GM12873 (cell line): ENCODE data around the gene SELENON.

Source experiments
- TF ChIP-seq, protein P1 (sequence below): IDR thresholded peaks from 2 replicates; pipeline ENCODE4 v1.5.1; 2012; ENCODE audit warnings: low read depth, mild to moderate bottlenecking, moderate library complexity, low read length, control low read depth; ENCODE audit not compliant: insufficient read depth; ENCODE audit errors: missing control alignments

SELENON gene

DNA sequence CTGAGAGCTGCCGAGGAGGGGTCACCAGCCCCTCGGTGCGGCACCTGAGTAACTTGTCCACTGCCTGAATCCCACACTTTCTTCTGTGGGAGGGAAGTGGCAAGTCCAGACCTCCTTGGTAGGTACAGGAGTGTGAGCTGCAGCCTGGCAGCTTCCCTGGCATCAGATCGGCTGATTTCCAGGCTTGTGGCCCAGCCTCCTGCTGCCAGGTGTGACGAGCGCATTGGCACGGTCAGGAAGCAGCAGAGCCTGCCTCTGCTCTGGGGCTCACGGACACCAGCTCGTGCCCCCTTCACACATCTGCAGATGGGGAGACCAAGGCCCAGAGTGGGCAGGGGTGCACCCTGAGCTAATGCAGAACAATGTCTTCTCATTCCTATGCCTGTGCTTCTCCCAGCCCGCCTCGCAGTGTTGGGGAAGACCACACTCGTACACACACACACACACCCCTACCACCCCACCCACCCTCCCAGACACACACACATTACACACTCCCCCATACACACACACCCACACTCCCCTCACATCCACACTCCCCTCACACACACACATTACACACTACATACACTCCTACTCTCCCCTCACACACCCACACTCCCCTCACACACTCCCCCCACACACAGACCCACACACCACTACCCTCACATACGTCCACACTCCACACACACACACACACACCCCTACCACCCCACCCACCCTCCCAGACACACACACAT is 33.1 kb upstream of the SELENON start:
- TF ChIP-seq, protein P1, sequence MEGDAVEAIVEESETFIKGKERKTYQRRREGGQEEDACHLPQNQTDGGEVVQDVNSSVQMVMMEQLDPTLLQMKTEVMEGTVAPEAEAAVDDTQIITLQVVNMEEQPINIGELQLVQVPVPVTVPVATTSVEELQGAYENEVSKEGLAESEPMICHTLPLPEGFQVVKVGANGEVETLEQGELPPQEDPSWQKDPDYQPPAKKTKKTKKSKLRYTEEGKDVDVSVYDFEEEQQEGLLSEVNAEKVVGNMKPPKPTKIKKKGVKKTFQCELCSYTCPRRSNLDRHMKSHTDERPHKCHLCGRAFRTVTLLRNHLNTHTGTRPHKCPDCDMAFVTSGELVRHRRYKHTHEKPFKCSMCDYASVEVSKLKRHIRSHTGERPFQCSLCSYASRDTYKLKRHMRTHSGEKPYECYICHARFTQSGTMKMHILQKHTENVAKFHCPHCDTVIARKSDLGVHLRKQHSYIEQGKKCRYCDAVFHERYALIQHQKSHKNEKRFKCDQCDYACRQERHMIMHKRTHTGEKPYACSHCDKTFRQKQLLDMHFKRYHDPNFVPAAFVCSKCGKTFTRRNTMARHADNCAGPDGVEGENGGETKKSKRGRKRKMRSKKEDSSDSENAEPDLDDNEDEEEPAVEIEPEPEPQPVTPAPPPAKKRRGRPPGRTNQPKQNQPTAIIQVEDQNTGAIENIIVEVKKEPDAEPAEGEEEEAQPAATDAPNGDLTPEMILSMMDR: no peak

DNA sequence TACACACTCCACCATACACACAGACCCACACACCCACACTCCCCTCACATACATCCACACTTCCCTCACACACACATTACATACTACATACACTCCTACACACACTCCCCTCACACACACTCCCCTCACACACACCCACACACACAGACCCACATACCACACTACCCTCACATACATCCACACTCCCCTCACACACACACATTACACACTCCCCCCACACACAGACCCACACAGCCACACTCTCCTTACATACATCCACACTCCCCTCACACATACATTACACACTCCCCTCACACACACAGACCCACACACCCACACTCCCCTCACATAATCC is 32.6 kb upstream of the SELENON start:
- TF ChIP-seq, protein P1: no peak

DNA sequence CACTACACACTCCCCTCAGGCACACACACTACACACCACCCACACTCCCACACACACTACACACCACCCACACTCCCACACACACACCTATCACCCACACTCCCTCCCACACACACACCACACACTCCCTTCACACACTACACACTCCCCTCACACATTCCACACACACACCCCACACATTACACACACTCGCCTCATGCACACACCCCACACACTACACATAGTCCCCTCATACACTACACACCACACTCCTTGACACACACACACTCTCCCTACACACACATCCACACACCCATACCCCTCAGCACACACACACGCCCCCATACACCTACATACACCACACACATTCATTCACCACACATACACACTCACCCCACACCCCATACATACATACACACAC is 31.0 kb upstream of the SELENON start:
- TF ChIP-seq, protein P1: no peak

DNA sequence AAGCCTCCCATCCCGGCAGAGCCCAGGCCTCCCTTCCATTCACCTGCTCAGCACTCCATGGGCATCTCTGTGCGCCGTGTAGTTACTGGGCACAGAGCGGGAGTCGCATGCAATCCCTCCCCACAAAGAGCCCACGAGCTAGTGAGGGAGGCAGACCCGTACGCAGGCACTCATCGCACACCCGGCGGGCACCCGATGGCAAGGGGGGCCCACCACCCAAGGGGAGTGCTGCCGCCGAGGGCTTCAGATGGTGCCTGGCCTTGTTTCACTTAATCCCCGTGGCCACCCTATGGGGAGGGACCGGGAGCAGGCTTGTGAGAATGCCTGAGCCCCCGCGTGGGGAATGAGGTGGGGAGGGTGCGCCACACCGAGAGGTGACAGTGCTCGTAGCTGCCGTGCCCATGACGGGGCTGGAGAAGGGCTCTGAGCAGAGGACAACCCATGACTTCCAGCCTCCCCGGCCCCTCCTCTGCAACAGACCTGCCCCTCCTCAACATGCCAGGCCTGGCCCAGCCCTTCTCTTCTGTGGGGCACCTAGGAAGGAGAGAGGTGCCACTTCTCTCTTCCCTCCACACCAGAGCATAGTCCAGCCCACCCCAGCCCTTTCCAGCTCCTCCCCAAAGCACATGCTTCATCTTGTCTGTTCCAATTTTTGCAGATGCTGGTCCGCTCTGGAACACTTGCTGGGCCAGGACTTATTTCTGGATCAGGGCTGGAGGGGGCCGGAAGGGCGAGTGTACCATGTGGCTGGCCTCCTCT is 30.2 kb upstream of the SELENON start:
- TF ChIP-seq, protein P1: no peak

DNA sequence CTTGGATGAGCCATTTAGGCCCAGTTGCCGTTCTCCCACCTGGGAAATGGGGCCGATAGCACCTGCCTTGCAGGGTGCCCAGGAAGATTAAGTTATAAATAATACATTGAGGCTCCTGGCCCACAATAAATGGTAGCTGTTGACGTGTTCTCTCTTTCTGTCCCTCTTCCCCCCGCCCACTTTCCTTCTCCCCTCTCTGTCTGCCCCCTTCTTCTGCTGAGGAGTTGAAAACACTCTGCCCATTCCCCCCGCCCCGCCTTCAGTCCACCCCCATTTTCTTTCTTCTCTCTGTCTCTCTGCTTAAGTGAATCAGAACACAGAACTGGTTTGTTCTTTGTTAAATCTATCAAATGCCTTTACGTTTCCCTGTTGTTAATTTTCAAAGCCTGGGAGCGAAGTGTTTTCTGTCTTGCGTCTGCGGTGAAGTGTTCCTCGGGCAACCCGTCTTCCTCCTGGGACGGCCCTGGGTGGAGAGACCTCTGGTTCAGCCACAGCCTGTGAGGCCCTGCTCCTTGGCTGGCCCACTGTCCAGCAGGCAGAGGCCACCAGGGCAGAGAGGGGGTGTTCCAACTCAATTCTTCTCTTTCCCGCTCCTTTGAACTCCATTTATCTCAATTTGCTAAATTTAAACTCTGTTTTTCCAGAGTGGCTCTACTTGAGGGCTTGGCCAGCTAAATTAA is 29.3 kb upstream of the SELENON start:
- TF ChIP-seq, protein P1: no peak

DNA sequence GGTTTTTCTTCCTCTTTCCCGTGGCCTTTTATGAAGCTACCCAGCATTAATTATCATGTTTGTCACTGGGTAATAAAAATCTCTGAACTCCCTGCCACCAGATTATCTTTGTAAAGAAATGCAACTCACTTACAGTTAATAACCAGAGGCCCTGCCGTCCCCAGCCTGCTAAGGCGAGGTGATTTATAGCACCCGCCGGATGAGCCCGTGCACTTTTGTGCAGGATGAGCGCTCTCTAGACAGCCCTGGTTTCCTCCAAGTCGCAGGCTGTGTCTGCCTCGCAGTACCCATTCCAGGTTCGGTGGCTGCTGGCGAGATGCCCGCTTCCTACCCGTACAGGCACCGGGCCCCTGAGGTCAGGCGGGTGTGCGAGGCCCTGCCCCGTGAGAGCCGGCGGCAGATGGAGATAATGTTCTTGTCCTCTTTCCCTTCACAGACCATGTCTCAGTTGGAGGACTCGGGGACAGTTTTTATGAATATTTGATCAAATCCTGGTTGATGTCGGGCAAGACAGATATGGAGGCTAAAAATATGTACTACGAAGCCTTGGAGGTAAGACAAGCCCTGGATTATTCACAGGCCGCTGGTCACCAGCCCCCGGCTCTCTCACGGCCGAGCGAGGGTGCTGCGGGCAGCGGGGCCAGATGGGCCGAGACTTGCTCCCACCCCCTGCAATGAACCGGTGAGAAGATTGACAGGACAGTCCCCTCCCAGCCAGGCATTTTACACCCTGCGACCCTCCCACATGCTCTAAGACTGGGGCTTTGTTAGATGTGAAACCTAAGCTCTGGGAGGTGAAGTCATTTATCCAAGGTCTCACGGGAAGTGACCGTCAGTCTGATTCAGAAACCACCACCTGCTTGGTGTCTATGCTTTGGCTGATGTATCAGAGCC is 28.5 kb upstream of the SELENON start:
- TF ChIP-seq, protein P1: no peak
